Measurements from ENCODE around the gene USP7.
A peak's percentile ranks its signal among the peaks of the same experiment; 100 is the strongest.

Gene USP7

DNA sequence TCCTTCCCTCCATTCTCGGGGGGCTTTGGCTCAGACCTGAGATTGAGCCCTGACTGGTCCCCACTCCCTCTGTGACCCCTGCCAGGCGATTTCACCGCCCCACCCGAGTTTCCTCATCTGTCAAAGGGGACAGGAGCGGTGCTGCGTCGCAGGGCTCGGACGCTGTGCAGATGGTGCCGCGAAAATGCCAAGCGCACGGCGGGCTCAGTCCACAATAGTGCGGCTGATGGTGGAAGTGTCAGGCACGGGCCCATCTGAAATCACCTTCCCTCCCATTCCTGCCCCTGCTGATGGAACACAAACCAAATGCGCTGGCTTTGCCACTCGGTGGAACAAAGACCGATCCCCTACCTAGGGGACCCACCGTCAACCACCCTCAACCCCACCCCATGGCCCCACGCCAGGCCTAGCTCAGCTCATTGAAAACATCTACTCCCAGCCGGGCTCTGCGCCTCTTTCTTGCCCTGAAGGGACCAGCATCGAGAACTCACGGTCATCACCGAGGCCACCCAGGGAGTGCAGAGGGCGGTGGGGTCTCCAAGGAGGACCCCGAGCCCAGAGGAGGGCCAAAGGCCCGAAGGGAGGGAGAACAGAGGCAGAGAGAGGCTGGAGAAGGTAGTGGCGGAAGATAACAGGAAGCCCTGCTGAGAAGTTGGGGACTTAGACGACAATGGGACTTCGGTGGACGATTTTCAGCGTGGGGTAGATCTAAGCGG, 96.3 kb downstream of the USP7 start:
- TF ChIP-seq CTCF (IDR thresholded peaks at IDR 0.05; ENCODE audit: low read depth, low read length): no peak
- H3K4me3 ChIP-seq (ENCODE audit: low read depth, low read length): peak overlapping the region; percentile 86

DNA sequence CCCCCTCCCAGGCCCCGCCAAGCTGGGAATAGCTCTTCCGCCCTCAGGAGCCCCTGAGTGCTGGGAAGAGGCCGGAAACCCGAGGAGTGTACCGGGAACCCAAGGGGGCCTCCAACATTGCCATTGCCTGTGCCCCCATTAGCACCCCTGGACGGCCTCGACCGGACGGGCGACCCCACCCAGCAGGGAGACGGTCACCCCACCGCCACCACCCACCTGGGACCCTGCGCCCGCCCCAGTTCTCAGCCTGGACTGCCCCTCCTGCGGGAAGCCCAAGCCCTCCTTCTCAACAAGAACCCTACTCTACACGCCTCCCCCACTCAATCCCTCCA, 96.9 kb downstream of the USP7 start:
- peak overlapping the region; percentile 86 for H3K4me3 ChIP-seq (ENCODE audit: low read depth, low read length)
- no peak for TF ChIP-seq CTCF (IDR thresholded peaks at IDR 0.05; ENCODE audit: low read depth, low read length)

- H3K4me3 ChIP-seq (ENCODE audit: low read depth, low read length): peak overlapping the region; percentile 86
- TF ChIP-seq CTCF (IDR thresholded peaks at IDR 0.05; ENCODE audit: low read depth, low read length): no peak
Observed at GRCh38 chr16:8866118-8866883, 97.4 kb downstream of the USP7 start.

DNA sequence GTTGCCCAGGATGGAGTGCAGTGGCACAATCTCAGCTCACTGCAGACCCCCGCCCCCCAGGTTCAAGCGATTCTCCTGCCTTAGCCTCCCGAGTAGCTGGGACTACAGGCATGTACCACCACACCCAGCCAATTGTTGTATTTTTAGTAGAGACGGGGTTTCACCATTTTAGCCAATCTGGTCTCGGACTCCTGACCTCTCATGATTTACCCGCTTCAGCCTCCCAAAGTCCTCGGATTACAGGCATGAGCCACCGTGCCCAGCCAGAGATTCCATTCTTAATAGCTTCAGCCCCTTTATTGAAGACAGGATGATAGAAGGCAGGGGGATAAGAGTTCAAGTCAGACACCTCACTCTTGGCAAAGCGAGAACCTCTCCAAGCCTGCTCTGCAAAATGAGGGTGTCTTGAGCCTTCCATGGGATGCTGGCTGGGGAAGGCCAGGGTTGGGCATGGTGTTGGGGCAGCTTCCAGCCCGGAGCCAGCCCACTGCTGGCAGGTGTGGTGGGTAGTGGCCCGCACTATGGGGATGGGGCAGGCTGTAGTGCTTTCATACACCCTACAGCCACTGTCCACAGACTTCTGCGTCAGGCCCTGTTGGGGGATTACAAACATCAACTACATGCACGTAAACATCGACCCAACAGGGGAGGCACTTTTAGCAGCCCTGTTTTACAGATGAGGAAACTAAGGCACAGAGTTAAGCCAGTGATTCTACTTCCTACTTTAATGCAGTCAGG, 98.4 kb downstream of the USP7 start:
- no peak overlapping the region for H3K4me3 ChIP-seq (ENCODE audit: low read depth, low read length)
- no peak for TF ChIP-seq CTCF (IDR thresholded peaks at IDR 0.05; ENCODE audit: low read depth, low read length)

DNA sequence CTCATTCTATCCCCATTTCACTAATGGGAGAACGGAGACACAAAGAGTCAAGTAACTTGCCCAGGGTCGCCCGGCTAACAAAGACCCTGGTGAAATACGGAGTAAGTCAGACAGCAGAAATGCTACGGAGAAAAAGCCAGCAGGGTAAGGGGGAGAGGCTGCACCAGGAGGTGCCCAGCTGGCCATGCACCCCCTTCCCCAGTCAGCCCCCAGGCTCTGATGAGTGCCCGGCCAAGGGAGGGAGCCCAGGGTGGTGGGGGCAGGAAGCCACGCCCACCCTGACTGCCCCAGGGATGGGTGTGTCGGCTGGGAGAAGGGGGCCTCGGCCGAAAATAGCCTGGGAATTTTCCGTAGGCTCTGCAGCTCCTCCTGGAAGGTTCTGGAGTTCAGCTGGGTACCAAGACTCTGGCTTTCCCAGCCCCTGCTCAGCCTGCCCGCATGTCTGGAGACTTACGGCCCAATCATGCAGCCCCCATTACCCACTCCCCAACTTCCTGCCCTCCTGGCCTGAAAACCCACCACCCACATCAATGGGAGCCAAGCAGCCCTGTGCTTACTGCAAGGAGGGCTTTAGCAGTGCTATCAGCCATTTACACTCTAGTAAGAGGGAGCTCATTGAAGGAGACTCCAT, 99.1 kb downstream of the USP7 start:
- TF ChIP-seq CTCF (IDR thresholded peaks at IDR 0.05; ENCODE audit: low read depth, low read length): no peak
- H3K4me3 ChIP-seq (ENCODE audit: low read depth, low read length): no peak overlapping the region

- no peak overlapping the region for H3K4me3 ChIP-seq (ENCODE audit: low read depth, low read length)
- no peak for TF ChIP-seq CTCF (IDR thresholded peaks at IDR 0.05; ENCODE audit: low read depth, low read length)
Observed at GRCh38 chr16:8863594-8864424, 99.9 kb downstream of the USP7 start.
